Measurements from ENCODE around the gene GLI3.

Gene GLI3

DNA sequence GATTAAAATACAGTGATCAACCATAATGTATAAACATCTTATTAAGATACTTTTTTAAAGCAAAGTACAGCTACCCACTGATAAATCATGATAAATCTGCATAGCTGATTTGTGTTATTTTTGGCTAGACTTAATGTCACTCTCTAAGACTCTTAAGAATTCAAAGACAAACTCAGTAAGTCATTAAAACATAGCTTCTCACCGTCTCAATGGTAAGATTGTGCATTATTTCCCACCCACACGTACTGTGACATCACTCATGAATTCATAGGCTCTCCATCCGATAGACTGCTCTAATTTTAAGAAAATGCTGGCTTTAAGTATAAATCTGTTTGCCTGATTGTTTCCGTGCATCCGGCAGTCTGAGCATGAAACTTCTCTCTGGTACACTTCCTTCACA is 266.1 kb downstream of the GLI3 start:
- no peak overlapping the region for H3K4me3 ChIP-seq (ENCODE audit: low read length)
- DNase-seq (ENCODE audit: low read depth), result no peak
- no peak for TF ChIP-seq CTCF (conservative IDR thresholded peaks at IDR 0.05; ENCODE audit: low read depth, low read length)

- DNase-seq (ENCODE audit: low read depth), result no peak
- no peak overlapping the region for H3K4me3 ChIP-seq (ENCODE audit: low read length)
- TF ChIP-seq CTCF (conservative IDR thresholded peaks at IDR 0.05; ENCODE audit: low read depth, low read length), result no peak
Measured at GRCh38 chr7:41969561-41970105, 267.4 kb downstream of the GLI3 start.

- H3K4me3 ChIP-seq (ENCODE audit: low read length), result no peak overlapping the region
- TF ChIP-seq CTCF (conservative IDR thresholded peaks at IDR 0.05; ENCODE audit: low read depth, low read length), result no peak
- DNase-seq (ENCODE audit: low read depth), result no peak
Measured at GRCh38 chr7:41967156-41967555, 269.9 kb downstream of the GLI3 start.

- H3K4me3 ChIP-seq (ENCODE audit: low read length), result no peak overlapping the region
- DNase-seq (ENCODE audit: low read depth), result no peak
- no peak for TF ChIP-seq CTCF (conservative IDR thresholded peaks at IDR 0.05; ENCODE audit: low read depth, low read length)
Measured at GRCh38 chr7:41965951-41966505, 271.0 kb downstream of the GLI3 start.

DNA sequence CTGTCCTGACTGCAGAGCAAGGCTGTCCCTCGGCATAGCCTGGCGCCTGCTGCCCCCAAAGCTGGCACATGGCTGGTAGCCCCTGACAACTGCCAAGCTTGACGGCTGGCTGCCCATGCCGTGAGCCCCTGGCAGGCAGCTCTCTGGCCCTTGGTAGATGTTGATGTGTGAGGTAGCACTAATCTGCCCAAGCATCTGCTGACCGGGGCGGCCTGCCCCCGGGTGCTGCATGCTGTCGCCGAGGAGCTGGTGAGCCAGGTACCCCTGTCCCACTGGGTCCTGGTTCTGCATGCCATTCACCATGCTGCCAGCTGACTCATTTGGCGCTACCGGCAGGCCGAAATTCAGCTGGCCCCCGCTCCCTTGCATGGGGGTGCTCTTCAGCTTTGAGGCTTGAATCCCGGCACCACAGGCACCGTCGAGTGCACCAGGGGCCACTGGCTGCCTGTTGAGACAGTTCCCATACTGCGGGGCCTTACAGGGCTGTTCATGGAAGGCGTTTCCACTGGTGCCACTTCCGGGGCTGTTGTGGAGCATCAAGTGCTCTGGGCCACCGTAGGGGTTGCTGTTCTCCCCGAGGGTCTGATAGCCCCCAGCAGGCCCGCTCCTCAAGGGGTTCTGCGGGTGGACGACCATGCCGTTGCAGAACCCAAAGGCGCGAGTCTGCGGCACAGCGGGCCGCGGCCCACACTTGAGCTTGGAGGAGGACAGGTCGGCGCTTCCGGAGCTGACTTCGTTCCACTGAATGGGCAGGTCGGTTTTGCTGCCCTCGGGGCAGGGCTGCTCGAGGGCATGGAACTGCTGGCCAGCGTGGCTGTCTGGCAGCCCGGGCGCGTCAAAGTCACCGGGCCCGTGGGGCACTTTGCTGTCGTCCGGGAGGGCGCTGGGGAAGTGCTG is 271.9 kb downstream of the GLI3 start:
- no peak for DNase-seq (ENCODE audit: low read depth)
- no peak for TF ChIP-seq CTCF (conservative IDR thresholded peaks at IDR 0.05; ENCODE audit: low read depth, low read length)
- no peak overlapping the region for H3K4me3 ChIP-seq (ENCODE audit: low read length)

DNA sequence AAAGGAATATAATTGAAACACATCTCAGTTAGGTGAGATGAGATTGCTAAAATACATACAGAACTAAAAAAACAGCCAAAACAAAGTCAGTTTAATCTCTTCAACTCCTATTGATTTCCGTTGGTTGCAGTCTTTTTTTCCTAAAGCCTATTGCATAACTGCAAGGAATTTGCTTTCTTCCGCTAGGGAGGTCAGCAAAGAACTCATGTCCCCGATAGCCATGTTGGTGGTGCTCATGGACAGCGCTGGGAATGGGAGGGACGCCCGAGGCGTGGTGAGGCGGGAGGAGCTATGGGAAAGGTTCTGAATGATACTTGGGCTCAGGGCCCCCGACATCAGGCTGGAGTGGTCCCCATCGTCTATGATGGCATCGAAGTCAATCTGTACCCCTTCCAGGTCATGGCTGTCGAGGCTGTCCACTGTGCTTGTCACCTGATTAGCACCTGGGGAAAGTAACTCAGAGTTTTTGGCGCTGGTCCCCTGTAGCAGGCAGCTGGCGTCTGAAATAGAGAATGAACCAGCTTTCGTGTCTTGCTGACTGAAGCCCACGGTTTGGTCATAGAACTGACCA is 272.7 kb downstream of the GLI3 start:
- no peak for TF ChIP-seq CTCF (conservative IDR thresholded peaks at IDR 0.05; ENCODE audit: low read depth, low read length)
- no peak overlapping the region for H3K4me3 ChIP-seq (ENCODE audit: low read length)
- no peak for DNase-seq (ENCODE audit: low read depth)
